Neutrophil (primary cell): Measurements from ENCODE around the gene NDUFS5.

Experiments
- H3K27ac ChIP-seq: fragments of 200-600 bp; sonication (generic); 2 replicates; pipeline ENCODE4 v1.5.1; 2016; ENCODE audit warnings: mild to moderate bottlenecking, moderate library complexity
- H3K27me3 ChIP-seq: fragments of 200-600 bp; sonication (generic); 2 replicates; pipeline ENCODE4 v1.6.0; 2016; ENCODE audit warnings: mild to moderate bottlenecking
- H3K36me3 ChIP-seq: fragments of 200-600 bp; sonication (generic); 2 replicates; pipeline ENCODE4 v1.5.1; 2017
- H3K4me1 ChIP-seq, 2 experiments: fragments of 200-600 bp in 1 of 2; sonication (generic) in 1 of 2; 1 replicate in 1 of 2; 2 replicates in 1 of 2; pipeline versions ENCODE4 v1.5.1 to v1.6.1; 2013 to 2016; ENCODE audit warnings: low read depth in 1 of 2, low read length in 1 of 2, mild to moderate bottlenecking in 1 of 2, moderate library complexity in 1 of 2; ENCODE audit not compliant: control insufficient read depth in 1 of 2, insufficient read depth in 1 of 2
- H3K4me3 ChIP-seq, 2 experiments: fragments of 200-600 bp in 1 of 2; sonication (generic) in 1 of 2; 1 replicate in 1 of 2; 2 replicates in 1 of 2; pipeline ENCODE4 v1.5.1; 2013 to 2016; ENCODE audit warnings: low read depth in 1 of 2, low read length in 1 of 2, mild to moderate bottlenecking in 1 of 2, moderate library complexity in 1 of 2
- H3K9me3 ChIP-seq: fragments of 200-600 bp; sonication (generic); 2 replicates; pipeline ENCODE4 v1.5.1; 2016
- TF ChIP-seq, protein P1 (sequence below): fragments of 200-600 bp; sonication (generic); IDR thresholded peaks from 2 replicates; pipeline ENCODE4 v1.5.1; 2016; ENCODE audit warnings: antibody characterized with exemption

NDUFS5 gene

DNA sequence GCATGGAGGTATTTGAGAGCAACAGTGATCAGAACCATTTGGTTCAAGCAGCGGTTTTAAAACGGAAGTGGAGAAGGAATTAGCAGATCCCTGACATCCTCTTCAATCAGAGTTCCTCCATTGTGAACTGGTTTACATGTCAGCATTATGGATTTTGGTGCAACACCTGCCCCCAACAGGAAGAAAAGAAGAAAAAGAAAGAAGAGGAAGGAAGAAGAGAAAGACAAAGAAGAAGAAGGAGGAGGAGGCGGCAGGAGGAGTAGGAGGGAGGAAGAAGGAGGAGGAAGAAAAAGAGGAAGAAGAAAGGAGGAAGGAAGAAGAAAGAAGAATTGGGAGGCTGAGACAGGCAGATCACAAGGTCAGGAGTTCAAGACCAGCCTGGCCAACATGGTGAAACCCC is 17.4 kb downstream of the NDUFS5 start:
- Histone ChIP-seq H3K36me3 (peaks cover 6% of the 10 kb centered on the region), H3K27me3 (no peaks in the 10 kb centered on the region), H3K4me1 (peaks cover 6 to 7% of the 10 kb centered on the region in 2 experiments), H3K4me3 (no peak overlapping the region), H3K27ac (peak overlapping the region; percentile 82), H3K9me3 (no peaks in the 10 kb centered on the region)
- TF ChIP-seq, protein P1, sequence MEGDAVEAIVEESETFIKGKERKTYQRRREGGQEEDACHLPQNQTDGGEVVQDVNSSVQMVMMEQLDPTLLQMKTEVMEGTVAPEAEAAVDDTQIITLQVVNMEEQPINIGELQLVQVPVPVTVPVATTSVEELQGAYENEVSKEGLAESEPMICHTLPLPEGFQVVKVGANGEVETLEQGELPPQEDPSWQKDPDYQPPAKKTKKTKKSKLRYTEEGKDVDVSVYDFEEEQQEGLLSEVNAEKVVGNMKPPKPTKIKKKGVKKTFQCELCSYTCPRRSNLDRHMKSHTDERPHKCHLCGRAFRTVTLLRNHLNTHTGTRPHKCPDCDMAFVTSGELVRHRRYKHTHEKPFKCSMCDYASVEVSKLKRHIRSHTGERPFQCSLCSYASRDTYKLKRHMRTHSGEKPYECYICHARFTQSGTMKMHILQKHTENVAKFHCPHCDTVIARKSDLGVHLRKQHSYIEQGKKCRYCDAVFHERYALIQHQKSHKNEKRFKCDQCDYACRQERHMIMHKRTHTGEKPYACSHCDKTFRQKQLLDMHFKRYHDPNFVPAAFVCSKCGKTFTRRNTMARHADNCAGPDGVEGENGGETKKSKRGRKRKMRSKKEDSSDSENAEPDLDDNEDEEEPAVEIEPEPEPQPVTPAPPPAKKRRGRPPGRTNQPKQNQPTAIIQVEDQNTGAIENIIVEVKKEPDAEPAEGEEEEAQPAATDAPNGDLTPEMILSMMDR, result no peak

DNA sequence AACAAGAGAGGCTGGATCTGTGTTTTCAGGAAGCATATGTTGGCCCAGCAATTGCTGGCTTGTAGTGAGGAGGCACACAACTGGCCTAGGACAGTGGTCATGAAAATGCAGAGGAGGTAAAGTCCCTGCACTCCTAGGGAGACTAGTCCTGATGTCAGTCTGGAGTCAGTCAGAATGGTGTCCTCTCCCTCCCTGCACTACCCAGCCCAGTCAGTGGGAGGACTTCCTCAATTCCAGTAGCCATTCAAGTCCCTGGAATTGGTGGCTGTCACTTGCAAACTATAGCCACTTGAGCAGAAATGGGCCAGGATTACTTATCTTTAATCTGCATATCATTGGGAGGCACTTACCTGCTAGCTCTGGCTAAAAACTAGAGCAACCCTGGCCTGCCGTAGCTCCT is 18.6 kb downstream of the NDUFS5 start:
- Histone ChIP-seq H3K9me3 (no peaks in the 10 kb centered on the region), H3K36me3 (peaks cover 6% of the 10 kb centered on the region), H3K4me1 (peaks cover 6 to 7% of the 10 kb centered on the region in 2 experiments), H3K27me3 (no peaks in the 10 kb centered on the region), H3K27ac (peak overlapping the region; percentile 82), H3K4me3 (no peak overlapping the region)
- TF ChIP-seq, protein P1, result no peak

DNA sequence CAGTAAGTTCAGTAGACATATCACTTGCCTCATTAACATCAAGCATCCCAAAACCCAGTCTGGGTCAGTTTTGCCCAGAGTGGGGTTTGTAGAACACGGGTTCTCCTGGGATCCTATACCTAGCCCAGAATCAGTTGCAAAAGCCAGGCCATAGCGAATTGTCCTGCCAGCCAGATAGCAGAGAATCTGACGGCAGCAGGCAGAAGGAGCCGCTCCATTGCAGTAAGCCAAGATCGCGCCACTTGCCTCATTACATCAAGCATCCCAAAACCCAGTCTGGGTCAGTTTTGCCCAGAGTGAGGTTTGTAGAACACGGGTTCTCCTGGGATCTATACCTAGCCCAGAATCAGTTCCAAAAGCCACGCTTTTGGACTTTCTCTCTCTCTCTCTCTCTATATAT is 19.1 kb downstream of the NDUFS5 start:
- Histone ChIP-seq H3K9me3 (no peaks in the 10 kb centered on the region), H3K4me1 (peaks cover 6 to 7% of the 10 kb centered on the region in 2 experiments), H3K36me3 (peaks cover 6% of the 10 kb centered on the region), H3K27me3 (no peaks in the 10 kb centered on the region), H3K27ac (no peak overlapping the region), H3K4me3 (no peak overlapping the region)
- TF ChIP-seq, protein P1, result no peak

DNA sequence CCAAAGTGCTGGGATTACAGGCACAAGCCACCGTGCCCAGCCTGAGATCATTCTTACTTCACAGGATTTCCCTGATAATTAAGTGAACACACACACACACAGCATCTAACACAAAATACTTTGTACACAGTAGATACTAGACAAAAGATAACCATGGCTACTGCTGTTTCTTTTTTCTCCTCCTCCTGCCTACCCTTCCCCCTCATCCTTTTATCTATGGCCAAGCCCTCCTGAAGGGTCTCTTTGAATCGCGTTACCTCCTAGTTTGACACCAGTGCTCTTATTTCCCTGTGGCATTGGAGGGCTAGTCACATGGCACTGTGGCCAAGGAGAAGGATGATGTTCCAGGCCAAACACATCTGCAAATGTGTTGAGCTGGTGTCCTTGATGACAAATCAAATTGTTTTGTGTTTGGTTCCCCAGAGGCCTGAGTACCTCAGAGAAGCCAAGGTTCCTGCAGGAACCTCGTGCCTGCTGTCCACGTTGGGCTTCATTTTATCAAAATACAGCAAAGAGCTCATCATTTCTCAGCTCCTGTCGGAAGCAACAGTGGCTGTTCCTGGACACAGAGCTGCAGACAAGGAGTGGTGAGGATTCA is 20.6 kb downstream of the NDUFS5 start:
- no peaks in the 10 kb centered on the region for H3K9me3 ChIP-seq
- no peak overlapping the region for H3K4me3 ChIP-seq
- H3K36me3 ChIP-seq, result peaks cover 6% of the 10 kb centered on the region
- TF ChIP-seq, protein P1, result no peak
- H3K4me1 ChIP-seq, result peaks cover 6 to 7% of the 10 kb centered on the region in 2 experiments
- H3K27me3 ChIP-seq, result no peaks in the 10 kb centered on the region
- no peak overlapping the region for H3K27ac ChIP-seq

DNA sequence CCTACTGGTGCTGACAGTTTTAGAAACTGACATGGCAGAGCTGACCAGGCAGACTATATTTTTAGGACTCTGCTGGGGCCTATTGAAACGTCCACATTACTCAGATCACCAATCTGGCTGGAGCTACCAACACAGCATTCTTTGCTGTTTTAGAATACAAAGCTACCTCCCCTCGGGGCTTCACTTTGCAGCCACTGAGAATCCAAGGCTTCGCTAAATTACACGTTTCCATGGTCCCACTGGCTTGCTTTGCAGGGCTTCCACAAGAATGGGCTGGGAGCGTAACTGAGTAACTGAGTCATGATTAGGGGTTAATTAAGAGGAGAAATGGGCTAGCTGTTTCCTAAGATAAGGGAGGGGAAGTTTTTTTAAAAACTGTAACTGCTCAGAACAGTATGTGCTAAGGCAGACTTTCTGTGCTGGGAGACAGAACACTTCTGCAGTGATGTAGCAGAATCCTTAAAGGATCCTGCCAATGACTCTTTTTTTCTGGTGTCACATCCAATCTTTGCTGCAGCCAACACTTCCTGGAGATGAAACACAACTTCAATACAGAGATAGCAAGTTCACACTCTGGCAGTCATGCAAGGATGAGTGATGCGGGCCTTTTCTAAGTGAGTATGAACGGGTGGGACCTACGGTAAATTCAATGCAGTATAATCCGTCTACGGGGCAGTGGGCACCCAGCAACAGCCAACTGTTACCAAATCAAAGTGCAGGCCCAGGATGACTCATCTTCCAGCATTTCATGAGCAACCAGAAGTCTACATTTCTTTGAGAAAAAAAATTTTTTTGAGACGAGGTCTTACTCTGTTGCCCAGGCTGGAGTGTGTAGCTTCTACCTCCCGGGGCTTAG is 21.5 kb downstream of the NDUFS5 start:
- peaks cover 6% of the 10 kb centered on the region for H3K36me3 ChIP-seq
- H3K4me1 ChIP-seq, result peaks cover 6 to 7% of the 10 kb centered on the region in 2 experiments
- no peaks in the 10 kb centered on the region for H3K27me3 ChIP-seq
- H3K27ac ChIP-seq, result no peak overlapping the region
- H3K4me3 ChIP-seq, result no peak overlapping the region
- TF ChIP-seq, protein P1, result no peak
- H3K9me3 ChIP-seq, result no peaks in the 10 kb centered on the region
